GM12878 (cell line): ENCODE data around the gene PGBD5. TPM values are rescaled to one million over a fixed set of nuclear protein-coding genes. Genes with fewer than 3 reads are reported as not detected.

Experiments
- ATAC-seq: fragments of 200-7000 bp; cut with Tn5 transposase; 3 replicates; pipeline ENCODE4 v1.9.1; 2020; ENCODE audit warnings: mild to moderate bottlenecking, moderate library complexity
- BruUV-seq: library from RNA; stranded (reverse); fragments of 400-500 nt; replicated peaks from 2 replicates; lab custom pipeline; 2021; lab: Mats Ljungman, UMichigan
- CTCF ChIA-PET: fragments of 300-600 bp; sonication (Branson Sonifier 250); formaldehyde crosslinking; extraction: SDS; loops from one replicate; lab custom pipeline; 2021; ENCODE audit warnings: inconsistent platforms; lab: Yijun Ruan, JAX
- POLR2A ChIA-PET: fragments of 350-600 bp; formaldehyde crosslinking; extraction: SDS; loops from one replicate; lab custom pipeline; 2021; ENCODE audit warnings: inconsistent platforms; lab: Charles Lee
- RAD21 ChIA-PET: fragments of 300-600 bp; sonication (Branson Sonifier 250); formaldehyde crosslinking; loops from one replicate; lab custom pipeline; 2023; ENCODE audit warnings: antibody characterized with exemption; ENCODE audit not compliant: unreplicated experiment; lab: Charles Lee
- SMC1A ChIA-PET: fragments of 300-600 bp; sonication (Branson Sonifier 250); formaldehyde crosslinking; loops from one replicate; lab custom pipeline; 2023; ENCODE audit not compliant: unreplicated experiment, uncharacterized antibody; lab: Charles Lee
- DNase-seq: peaks from one replicate; pipeline ENCODE4 v3.0.0-alpha.2; 2011; ENCODE audit warnings: low read depth, low spot score
- FAIRE-seq: peaks from 3 replicates; lab custom pipeline; 2011; peaks lifted over from hg19 to GRCh38; lab: Jason Lieb, UNC
- H2AFZ ChIP-seq: 2 replicates; pipeline ENCODE4 v1.6.0; 2011; ENCODE audit warnings: low read depth, low read length, control low read depth; ENCODE audit not compliant: control insufficient read depth
- H3K27ac ChIP-seq: 2 replicates; pipeline ENCODE4 v1.5.1; 2011; ENCODE audit warnings: control low read depth; ENCODE audit not compliant: control insufficient read depth, insufficient read depth
- H3K27me3 ChIP-seq, 2 experiments: replicated peaks in 1 of 2; 2 replicates each; pipeline versions ENCODE4 v1.6.0 to v1.6.1; 2011; ENCODE audit warnings: low read length in 1 of 2; ENCODE audit not compliant: control insufficient read depth in 2 of 2, insufficient read depth in 2 of 2
- H3K36me3 ChIP-seq, 2 experiments: 2 replicates each; pipeline ENCODE4 v1.5.1; 2011; ENCODE audit warnings: low read length in 1 of 2; ENCODE audit not compliant: control insufficient read depth in 2 of 2, insufficient read depth in 2 of 2
- H3K4me1 ChIP-seq: 2 replicates; pipeline ENCODE4 v1.6.1; 2011; ENCODE audit warnings: mild to moderate bottlenecking, low read length, moderate library complexity, mixed read lengths; ENCODE audit not compliant: control insufficient read depth, insufficient read depth
- H3K4me2 ChIP-seq: 2 replicates; pipeline ENCODE4 v1.6.0; 2011; ENCODE audit warnings: control low read depth; ENCODE audit not compliant: control insufficient read depth, insufficient read depth
- H3K4me3 ChIP-seq: fragments of 200-600 bp; sonication (generic); 2 replicates; pipeline ENCODE4 v1.5.1; 2016
- H3K79me2 ChIP-seq: 2 replicates; pipeline ENCODE4 v1.6.0; 2011; ENCODE audit warnings: low read length; ENCODE audit not compliant: control insufficient read depth, insufficient read depth
- H3K9ac ChIP-seq: 2 replicates; pipeline ENCODE4 v1.8.0; 2011; ENCODE audit warnings: low read length, control low read depth, mixed read lengths; ENCODE audit not compliant: control insufficient read depth, insufficient read depth
- H3K9me3 ChIP-seq: replicated peaks from 3 replicates; pipeline ENCODE4 v1.5.1; 2011; ENCODE audit warnings: mild to moderate bottlenecking, low read length; ENCODE audit not compliant: control insufficient read depth, insufficient read depth
- H4K20me1 ChIP-seq: 2 replicates; pipeline ENCODE4 v1.6.0; 2011; ENCODE audit not compliant: control insufficient read depth, insufficient read depth
- BMI1 ChIP-seq: fragments of 450-650 bp; IDR thresholded peaks from 2 replicates; pipeline ENCODE4 v1.6.1; 2016; ENCODE audit warnings: mild to moderate bottlenecking, moderate library complexity, borderline replicate concordance
- HDAC2 ChIP-seq: fragments of 200-600 bp; sonication (generic); IDR thresholded peaks from 2 replicates; pipeline ENCODE4 v1.6.1; 2017
- HDAC6 ChIP-seq: fragments of 200-600 bp; sonication (generic); IDR thresholded peaks from one replicate; pipeline ENCODE4 v1.8.0; 2017; ENCODE audit warnings: antibody characterized with exemption; ENCODE audit not compliant: unreplicated experiment
- NFIC ChIP-seq: IDR thresholded peaks from 2 replicates; pipeline ENCODE4 v1.6.1; 2012; ENCODE audit warnings: low read depth, mild to moderate bottlenecking, inconsistent platforms, low read length, moderate library complexity
- PAX8 ChIP-seq: fragments of 450-650 bp; IDR thresholded peaks from 2 replicates; pipeline ENCODE4 v1.6.1; 2017; ENCODE audit warnings: mild to moderate bottlenecking, moderate library complexity
- PBX3 ChIP-seq: IDR thresholded peaks from 2 replicates; pipeline ENCODE4 v1.6.1; 2011; ENCODE audit warnings: mild to moderate bottlenecking, low read depth, low read length, moderate library complexity; ENCODE audit not compliant: insufficient replicate concordance
- RFX5 ChIP-seq: IDR thresholded peaks from 2 replicates; pipeline ENCODE4 v1.6.1; 2011; ENCODE audit warnings: low read depth, low read length, improper control_type of control experiment
- SPI1 ChIP-seq: IDR thresholded peaks from 2 replicates; pipeline ENCODE4 v1.6.1; 2011; ENCODE audit warnings: low read depth, mild to moderate bottlenecking, low read length, moderate library complexity, borderline replicate concordance; ENCODE audit not compliant: insufficient read depth
- STAT1 ChIP-seq: fragments of 450-650 bp; conservative IDR thresholded peaks from 2 replicates; pipeline ENCODE4 v1.6.1; 2014; ENCODE audit warnings: antibody characterized with exemption, mild to moderate bottlenecking
- WRNIP1 ChIP-seq: IDR thresholded peaks from 2 replicates; pipeline ENCODE4 v1.6.1; 2011; ENCODE audit warnings: low read depth, low read length, improper control_type of control experiment, borderline replicate concordance
- WGBS: methylation state at CpG from one replicate; pipeline ENCODE4 v1.1.6; 2016; ENCODE audit warnings: low lambda C conversion rate; ENCODE audit not compliant: insufficient replicate concordance, insufficient coverage; ENCODE audit errors: missing lambda C conversion rate; 5-methylcytosine and 5-hydroxymethylcytosine counted together
- in situ Hi-C: fragments of 300-500 bp; cut with MboI; formaldehyde crosslinking; loops from 9 replicates; pipeline ENCODE4 v1.14.3; 2018; ENCODE audit warnings: mixed read lengths
- intact Hi-C: fragments of 100-400 bp; cut with micrococcal nuclease; formaldehyde crosslinking; loops from one replicate; pipeline ENCODE4 v1.14.2; 2022; ENCODE audit not compliant: unreplicated experiment
- polyA plus RNA-seq, 11 experiments: library from polyadenylated mRNA; depleted of rRNA in 4 of 11; unstranded in 6 of 11; stranded (reverse) in 5 of 11; fragments of >200 nt; fragmentation: Nextera tagmentation in 4 of 11; fragmentation: Illumina TruSeq in 1 of 11; extraction: Ambion mirVana in 4 of 11; extraction: Trizol in 1 of 11; gene quantifications; 1 replicate in 1 of 11; 2 replicates in 10 of 11; pipeline versions ENCODE4 v1.2.1 to v1.2.3, GENCODE V29; 2011 to 2016; ENCODE audit warnings: inconsistent platforms in 2 of 11, missing spikeins in 2 of 11, low read depth in 1 of 11
- total RNA-seq, 4 experiments: library from RNA; depleted of rRNA in 3 of 4; stranded (reverse); fragments of >200 nt in 3 of 4; fragmentation: Illumina TruSeq in 1 of 4; extraction: Trizol in 1 of 4; gene quantifications; 2 replicates each; pipeline versions ENCODE4 v1.2.1 to v1.2.3, GENCODE V29; 2013 to 2021
- TF ChIP-seq, protein P1 (sequence below): IDR thresholded peaks from 2 replicates; pipeline ENCODE4 v1.6.1; 2011; ENCODE audit warnings: borderline replicate concordance, low read depth, mild to moderate bottlenecking, moderate library complexity, low read length; ENCODE audit not compliant: insufficient read depth, poor library complexity, severe bottlenecking

PGBD5 gene
- total and polyA plus RNA-seq, 10 of the 15 experiments (the other 5 are each of a cell fraction or from before 2014, with no cell fraction given): 0.03 TPM; not detected in 9

DNA sequence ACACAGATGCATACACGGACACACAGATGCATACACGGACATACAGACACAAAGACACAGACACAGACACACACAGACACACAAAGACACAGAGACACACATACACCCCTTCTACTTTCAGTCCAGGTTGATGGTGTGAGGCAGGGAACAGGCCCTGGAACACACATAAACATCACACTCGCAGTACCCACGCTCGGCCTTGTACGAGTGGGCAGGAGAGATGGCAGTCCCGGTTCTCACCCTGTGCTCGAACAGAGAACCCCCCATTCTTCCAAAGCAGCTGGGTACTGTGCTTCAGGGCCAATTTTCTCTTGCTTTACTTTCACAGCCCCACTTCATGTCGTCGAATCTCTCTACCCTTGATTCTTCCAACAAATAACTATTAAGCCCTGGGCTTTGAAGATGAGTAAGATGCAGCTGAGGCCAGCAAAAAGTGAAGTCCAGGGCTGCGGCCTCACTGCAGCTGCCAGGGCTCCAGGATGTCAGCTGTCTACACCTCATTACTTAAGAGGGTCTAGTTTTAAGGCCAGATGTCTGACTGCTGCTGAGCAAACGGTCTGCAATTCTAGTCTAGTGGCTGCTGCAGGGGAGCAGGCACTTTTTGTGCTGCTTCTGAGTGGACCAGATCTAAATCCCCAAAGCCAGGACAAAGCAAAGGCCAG lies 90.1 kb downstream of the PGBD5 start (continued):
- TF ChIP-seq, protein P1, sequence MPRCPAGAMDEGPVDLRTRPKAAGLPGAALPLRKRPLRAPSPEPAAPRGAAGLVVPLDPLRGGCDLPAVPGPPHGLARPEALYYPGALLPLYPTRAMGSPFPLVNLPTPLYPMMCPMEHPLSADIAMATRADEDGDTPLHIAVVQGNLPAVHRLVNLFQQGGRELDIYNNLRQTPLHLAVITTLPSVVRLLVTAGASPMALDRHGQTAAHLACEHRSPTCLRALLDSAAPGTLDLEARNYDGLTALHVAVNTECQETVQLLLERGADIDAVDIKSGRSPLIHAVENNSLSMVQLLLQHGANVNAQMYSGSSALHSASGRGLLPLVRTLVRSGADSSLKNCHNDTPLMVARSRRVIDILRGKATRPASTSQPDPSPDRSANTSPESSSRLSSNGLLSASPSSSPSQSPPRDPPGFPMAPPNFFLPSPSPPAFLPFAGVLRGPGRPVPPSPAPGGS: no peak
- TF ChIP-seq SPI1 (no peak), STAT1 (no peak), NFIC (no peak), PBX3 (no peak), WRNIP1 (no peak), BMI1 (no peak)

- Histone ChIP-seq H3K27ac (no peak overlapping the region), H4K20me1 (no peaks in the 10 kb centered on the region), H2AFZ (no peak overlapping the region), H3K9me3 (no peaks in the 10 kb centered on the region), H3K4me3 (no peak overlapping the region), H3K9ac (no peak overlapping the region), H3K4me2 (no peak overlapping the region), H3K4me1 (no peaks in the 10 kb centered on the region), H3K36me3 (no peaks in the 10 kb centered on the region), H3K27me3 (peaks cover 0 to 1% of the 10 kb centered on the region in 2 experiments; a peak in 2 of 4 replicates), H3K79me2 (no peaks in the 10 kb centered on the region)
- POLR2A ChIA-PET: interaction anchor here (0.5 kb wide), 1 partner anchor 128 kb away, joined by 3 read pairs; no protein-coding TSS in a partner anchor
- WGBS: 28% methylated on average over 3 of the region's 3 CpGs
- DNase-seq (no peak), FAIRE-seq (no peak), ATAC-seq (no peak)
- intact Hi-C loops (no loop called here), in situ Hi-C loops (no loop called here)
- SMC1A ChIA-PET: no interaction called here
- CTCF ChIA-PET: no interaction called here
- TF ChIP-seq HDAC6: no peak
- TF ChIP-seq HDAC2: no peak
- no peak for TF ChIP-seq RFX5
- no peak for TF ChIP-seq PAX8
- RAD21 ChIA-PET: no interaction called here
- BruUV-seq: no TSS peak
Measured at GRCh38 chr1:230334447-230334837, 91.7 kb downstream of the PGBD5 start.
